Measurements from ENCODE around the gene KRTAP10-6.
"Not testable (repeated sequence)": the region's sequence is repeated elsewhere in the genome, so short reads cannot be mapped to it uniquely, and the experiment has no call there.

KRTAP10-6 gene

DNA sequence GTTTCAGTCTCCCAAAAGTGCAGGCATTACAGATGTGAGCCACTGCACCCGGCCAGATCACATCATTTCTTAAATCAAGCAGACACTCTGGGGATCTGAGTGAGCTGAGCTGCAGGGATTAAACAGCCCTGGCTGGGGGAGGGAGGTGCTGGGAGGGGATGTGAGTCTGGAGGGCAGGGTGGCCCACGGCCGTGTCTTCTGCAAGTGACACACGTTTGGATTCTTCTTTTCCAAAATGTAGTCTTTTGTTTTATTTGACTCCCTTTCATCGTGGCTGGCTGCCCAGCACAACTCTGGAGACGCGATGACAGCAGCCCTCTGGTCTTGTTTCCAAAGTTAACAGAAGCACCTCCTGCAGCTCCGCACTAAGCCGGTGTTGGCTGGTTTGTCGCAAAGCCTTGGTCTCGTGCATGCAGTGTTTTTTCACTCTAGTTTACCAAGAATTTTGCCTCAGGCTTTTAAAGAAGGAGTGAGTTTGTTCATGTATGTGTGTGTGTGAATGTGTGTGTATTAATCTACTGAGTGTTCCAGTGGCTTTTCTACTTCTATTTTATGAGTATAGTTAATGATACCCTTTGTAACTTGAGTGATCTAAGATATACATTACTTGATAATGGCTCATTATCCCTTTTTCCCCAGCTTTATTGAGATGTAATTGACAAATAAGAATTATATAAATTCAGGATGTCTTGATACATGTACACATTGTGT, 9.1 kb downstream of the KRTAP10-6 start:
- Histone ChIP-seq H3K27me3 (peaks cover 0 to 27% of the 10 kb centered on the region in 2 donors), H3K4me1 (no peaks in the 10 kb centered on the region), H3K4me3 (no peak overlapping the region), H3K36me3 (no peaks in the 10 kb centered on the region), H3K9me3 (peaks cover 0 to 30% (median 24%) of the 10 kb centered on the region in 3 donors), H3K27ac (no peak overlapping the region)
- intact Hi-C loops (cut with DNase I; ENCODE audit: low total_unique reads), result no loop called here
- DNase-seq, result no peak
- TF ChIP-seq, protein P1, sequence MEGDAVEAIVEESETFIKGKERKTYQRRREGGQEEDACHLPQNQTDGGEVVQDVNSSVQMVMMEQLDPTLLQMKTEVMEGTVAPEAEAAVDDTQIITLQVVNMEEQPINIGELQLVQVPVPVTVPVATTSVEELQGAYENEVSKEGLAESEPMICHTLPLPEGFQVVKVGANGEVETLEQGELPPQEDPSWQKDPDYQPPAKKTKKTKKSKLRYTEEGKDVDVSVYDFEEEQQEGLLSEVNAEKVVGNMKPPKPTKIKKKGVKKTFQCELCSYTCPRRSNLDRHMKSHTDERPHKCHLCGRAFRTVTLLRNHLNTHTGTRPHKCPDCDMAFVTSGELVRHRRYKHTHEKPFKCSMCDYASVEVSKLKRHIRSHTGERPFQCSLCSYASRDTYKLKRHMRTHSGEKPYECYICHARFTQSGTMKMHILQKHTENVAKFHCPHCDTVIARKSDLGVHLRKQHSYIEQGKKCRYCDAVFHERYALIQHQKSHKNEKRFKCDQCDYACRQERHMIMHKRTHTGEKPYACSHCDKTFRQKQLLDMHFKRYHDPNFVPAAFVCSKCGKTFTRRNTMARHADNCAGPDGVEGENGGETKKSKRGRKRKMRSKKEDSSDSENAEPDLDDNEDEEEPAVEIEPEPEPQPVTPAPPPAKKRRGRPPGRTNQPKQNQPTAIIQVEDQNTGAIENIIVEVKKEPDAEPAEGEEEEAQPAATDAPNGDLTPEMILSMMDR (IDR thresholded peaks at IDR 0.05), result no peak

DNA sequence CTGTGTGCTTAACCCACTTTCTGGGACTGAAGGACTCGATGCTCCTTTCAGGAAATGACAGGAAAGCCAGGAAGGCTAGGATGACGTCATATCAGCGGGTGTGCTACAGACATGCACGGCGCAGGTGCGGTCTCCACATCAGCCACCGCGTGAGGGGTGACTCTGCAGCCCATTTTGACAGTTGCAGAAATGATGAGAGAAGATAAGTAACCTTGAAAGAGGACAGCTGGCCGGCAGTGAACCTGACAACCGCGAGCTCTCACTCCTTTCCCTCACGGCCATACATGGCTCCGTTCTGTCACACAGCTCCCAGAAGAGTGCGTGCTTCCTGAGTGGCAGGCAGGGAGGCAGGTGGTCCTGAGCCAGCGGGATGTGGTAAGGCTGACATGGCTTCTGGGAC, 10.2 kb downstream of the KRTAP10-6 start:
- no peak overlapping the region for H3K27ac ChIP-seq
- intact Hi-C loops (cut with DNase I; ENCODE audit: low total_unique reads), result no loop called here
- peaks cover 0 to 35% (median 30%) of the 10 kb centered on the region in 3 donors for H3K9me3 ChIP-seq
- DNase-seq, result peak in 1 of 2 donors; percentile 37
- no peak overlapping the region for H3K4me3 ChIP-seq
- peaks cover 0 to 27% of the 10 kb centered on the region in 2 donors for H3K27me3 ChIP-seq
- no peaks in the 10 kb centered on the region for H3K36me3 ChIP-seq
- H3K4me1 ChIP-seq, result no peaks in the 10 kb centered on the region
- TF ChIP-seq, protein P1 (IDR thresholded peaks at IDR 0.05), result no peak

DNA sequence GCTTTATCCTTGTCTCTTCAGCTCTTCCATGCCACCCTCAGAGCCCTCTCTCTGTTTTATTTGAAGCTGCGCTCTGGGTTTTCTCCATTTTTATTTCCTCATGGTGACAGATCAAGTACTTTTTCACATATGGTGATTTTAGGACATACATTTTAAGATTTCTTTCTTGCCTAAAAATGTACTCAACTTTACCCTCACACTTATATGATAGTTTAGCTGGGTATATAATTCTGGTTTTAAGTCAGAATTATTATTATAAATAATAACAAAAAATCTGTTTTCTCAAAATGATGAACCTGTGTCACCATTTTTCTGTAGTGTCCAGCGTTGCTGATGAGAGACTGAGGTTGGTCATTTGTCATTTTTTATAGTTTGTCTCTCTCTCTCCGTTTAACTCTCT, 11.1 kb downstream of the KRTAP10-6 start:
- H3K9me3 ChIP-seq, result peaks cover 0 to 43% (median 30%) of the 10 kb centered on the region in 3 donors
- no peak overlapping the region for H3K27ac ChIP-seq
- no peak for DNase-seq
- intact Hi-C loops (cut with DNase I; ENCODE audit: low total_unique reads), result no loop called here
- H3K27me3 ChIP-seq, result peaks cover 0 to 23% of the 10 kb centered on the region in 2 donors
- no peaks in the 10 kb centered on the region for H3K4me1 ChIP-seq
- no peak overlapping the region for H3K4me3 ChIP-seq
- H3K36me3 ChIP-seq, result no peaks in the 10 kb centered on the region
- TF ChIP-seq, protein P1 (IDR thresholded peaks at IDR 0.05), result no peak

DNA sequence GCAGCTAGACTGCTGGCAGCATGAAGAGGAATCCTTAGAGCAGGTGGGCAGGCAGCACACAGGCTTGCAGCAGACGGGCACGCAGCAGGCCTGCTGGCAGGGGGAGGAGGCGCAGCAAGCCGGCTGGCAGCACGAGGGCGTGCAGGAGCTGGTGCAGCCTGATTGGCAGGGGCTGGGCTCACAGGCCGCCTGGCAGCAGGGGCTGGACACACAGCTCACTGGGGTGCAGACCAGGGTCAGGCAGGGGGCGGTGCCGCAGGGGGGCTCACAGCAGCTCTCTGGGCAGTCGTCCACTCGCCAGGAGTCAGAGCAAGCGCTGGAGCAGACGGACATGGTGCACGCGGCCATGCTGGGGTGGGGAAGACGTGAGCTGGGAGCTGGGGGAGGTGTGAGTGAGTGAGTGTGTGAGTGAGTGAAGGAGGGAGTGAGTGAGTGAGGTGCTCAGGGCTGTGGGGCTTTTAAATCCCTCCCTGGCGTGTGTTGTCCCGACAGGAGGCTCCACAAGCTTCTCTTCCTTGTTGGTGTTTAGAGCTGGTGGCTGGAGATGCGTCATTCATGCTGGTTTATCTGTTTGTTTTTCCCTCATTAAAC, 12.0 kb downstream of the KRTAP10-6 start, which contains the start of gene KRTAP10-5:
Gene KRTAP10-5 (minus strand): TSS at position 374 of the 591 bp plus-strand sequence. CDS start 26 bp downstream, at position 348.
- H3K4me3 ChIP-seq; DNase-seq; intact Hi-C loops (cut with DNase I; ENCODE audit: low total_unique reads); H3K4me1 ChIP-seq; H3K36me3 ChIP-seq; H3K27ac ChIP-seq: not testable (repeated sequence)
- Histone ChIP-seq H3K27me3 (peaks cover 0 to 15% of the 10 kb centered on the region in 2 donors), H3K9me3 (peaks cover 0 to 43% (median 30%) of the 10 kb centered on the region in 3 donors)

DNA sequence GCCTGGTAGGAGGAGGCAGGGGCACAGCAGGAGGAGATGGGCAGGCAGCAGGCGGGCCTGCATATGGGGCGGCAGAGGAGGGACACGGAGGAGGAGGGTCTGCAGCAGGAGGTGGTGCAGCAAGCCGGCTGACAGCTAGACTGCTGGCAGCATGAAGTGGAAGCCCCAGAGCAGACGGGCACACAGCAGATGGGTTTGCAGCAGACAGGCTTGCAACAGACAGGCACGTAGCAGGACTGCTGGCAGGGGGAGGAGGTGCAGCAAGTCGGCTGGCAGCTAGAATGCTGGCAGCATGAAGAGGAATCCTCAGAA, 12.5 kb downstream of the KRTAP10-6 start:
- Histone ChIP-seq H3K9me3 (peaks cover 0 to 43% (median 30%) of the 10 kb centered on the region in 3 donors), H3K4me3 (no peak overlapping the region), H3K27me3 (peaks cover 0 to 20% of the 10 kb centered on the region in 2 donors), H3K36me3 (no peaks in the 10 kb centered on the region), H3K4me1 (no peaks in the 10 kb centered on the region), H3K27ac (no peak overlapping the region)
- intact Hi-C loops (cut with DNase I; ENCODE audit: low total_unique reads), result no loop called here
- peak in 1 of 2 donors; percentile 48 for DNase-seq
- TF ChIP-seq, protein P1 (IDR thresholded peaks at IDR 0.05), result no peak

Measured in tibial artery (tissue), 4 donors.